Keratinocyte (primary cell): ENCODE data around the gene MRPS18B. TPM values are rescaled to one million over a fixed set of nuclear protein-coding genes. Genes with fewer than 3 reads are reported as not detected.

Experiments used
- DNase-seq: peaks from one replicate; pipeline ENCODE4 v3.0.0-alpha.2; 2011; ENCODE audit warnings: low read depth, missing footprints, low spot score
- FAIRE-seq: peaks from 2 replicates; lab custom pipeline; 2011; peaks lifted over from hg19 to GRCh38; lab: Jason Lieb, UNC
- H2AFZ ChIP-seq: 2 replicates; pipeline ENCODE4 v1.6.0; 2012; ENCODE audit warnings: low read length, control low read depth, inconsistent platforms; ENCODE audit not compliant: control insufficient read depth
- H3K27ac ChIP-seq: 2 replicates; pipeline ENCODE4 v1.5.1; 2011; ENCODE audit warnings: low read length; ENCODE audit not compliant: control insufficient read depth, insufficient read depth
- H3K27me3 ChIP-seq: 3 replicates; pipeline ENCODE4 v1.6.0; 2011; ENCODE audit warnings: low read length; ENCODE audit not compliant: control insufficient read depth, insufficient read depth; ENCODE audit errors: extremely low read depth
- H3K36me3 ChIP-seq, 2 experiments: 2 replicates in 1 of 2; 3 replicates in 1 of 2; pipeline ENCODE4 v1.5.1; 2011; ENCODE audit warnings: low read length in 2 of 2, mild to moderate bottlenecking in 1 of 2; ENCODE audit not compliant: control insufficient read depth in 2 of 2, insufficient read depth in 2 of 2; ENCODE audit errors: extremely low read depth in 1 of 2
- H3K4me1 ChIP-seq: 3 replicates; pipeline ENCODE4 v1.5.1; 2011; ENCODE audit warnings: low read length; ENCODE audit not compliant: control insufficient read depth, insufficient read depth; ENCODE audit errors: extremely low read depth
- H3K4me2 ChIP-seq: 3 replicates; pipeline ENCODE4 v1.6.0; 2011; ENCODE audit warnings: low read depth, low read length; ENCODE audit not compliant: control insufficient read depth, insufficient read depth; ENCODE audit errors: extremely low read depth
- H3K4me3 ChIP-seq, 3 experiments: fragments of 200-600 bp in 1 of 3; sonication (generic) in 1 of 3; 2 replicates in 2 of 3; 3 replicates in 1 of 3; pipeline ENCODE4 v1.5.1; 2011 to 2016; ENCODE audit warnings: low read length in 3 of 3, mild to moderate bottlenecking in 3 of 3, control low read depth in 2 of 3, inconsistent platforms in 1 of 3, low read depth in 1 of 3, mixed read lengths in 1 of 3, mixed run types in 1 of 3, moderate library complexity in 1 of 3; ENCODE audit not compliant: control insufficient read depth in 2 of 3, insufficient read depth in 2 of 3; ENCODE audit errors: extremely low read depth in 1 of 3
- H3K79me2 ChIP-seq: 2 replicates; pipeline ENCODE4 v1.6.0; 2012; ENCODE audit warnings: low read length; ENCODE audit not compliant: control insufficient read depth, insufficient read depth
- H3K9ac ChIP-seq: 3 replicates; pipeline ENCODE4 v1.6.0; 2011; ENCODE audit warnings: low read length; ENCODE audit not compliant: control insufficient read depth, insufficient read depth; ENCODE audit errors: extremely low read depth
- H3K9me1 ChIP-seq: 3 replicates; pipeline ENCODE4 v1.6.0; 2011; ENCODE audit warnings: low read length; ENCODE audit not compliant: control insufficient read depth, insufficient read depth; ENCODE audit errors: extremely low read depth
- H3K9me3 ChIP-seq: 2 replicates; pipeline ENCODE4 v1.5.1; 2012; ENCODE audit warnings: low read depth, low read length; ENCODE audit not compliant: control insufficient read depth
- H4K20me1 ChIP-seq: 3 replicates; pipeline ENCODE4 v1.6.0; 2011; ENCODE audit warnings: low read length; ENCODE audit not compliant: control insufficient read depth, insufficient read depth; ENCODE audit errors: extremely low read depth
- CTCF ChIP-seq, 3 experiments: IDR thresholded peaks in 1 of 3; conservative IDR thresholded peaks in 1 of 3; optimal IDR thresholded peaks in 1 of 3; 2 replicates in 2 of 3; 3 replicates in 1 of 3; pipeline versions ENCODE3 to v1.5.1; 2011; ENCODE audit warnings: low read length in 3 of 3, mild to moderate bottlenecking in 3 of 3, moderate library complexity in 2 of 3, control low read depth in 1 of 3, inconsistent platforms in 1 of 3; ENCODE audit not compliant: insufficient read depth in 2 of 3; ENCODE audit errors: extremely low read depth in 1 of 3
- EZH2 ChIP-seq: IDR thresholded peaks from one replicate; pipeline ENCODE4 v1.6.1; 2012; ENCODE audit warnings: inconsistent platforms, mild to moderate bottlenecking, low read length, moderate library complexity
- dilution Hi-C: fragments of 300-500 bp; cut with MboI; formaldehyde crosslinking; loops from one replicate; pipeline ENCODE4 v1.7.0; 2020; ENCODE audit warnings: low sequenced_read_pairs; ENCODE audit not compliant: extremely low pct_ligation_motif_present
- polyA plus RNA-seq, 5 experiments: library from polyadenylated mRNA; depleted of rRNA in 3 of 5; stranded (reverse) in 3 of 5; stranded (forward) in 1 of 5; unstranded in 1 of 5; fragments of >200 nt; gene quantifications; 1 replicate in 1 of 5; 2 replicates in 3 of 5; 3 replicates in 1 of 5; pipeline versions ENCODE4 v1.2.1 to v1.2.3, GENCODE V29; 2011 to 2012; ENCODE audit warnings: missing spikeins in 2 of 5, low read depth in 1 of 5, low replicate concordance in 1 of 5

Gene MRPS18B
- polyA plus RNA-seq, 1 donor (not counting 4 experiments of a cell fraction or from before 2014, with no cell fraction given), result 55.0 TPM

GRCh38 chr6:30641048-30641447, 23.4 kb downstream of the MRPS18B start:
- Histone ChIP-seq H3K79me2 (no peaks in the 10 kb centered on the region), H3K9me3 (no peaks in the 10 kb centered on the region), H4K20me1 (no peaks in the 10 kb centered on the region), H3K27me3 (no peaks in the 10 kb centered on the region), H3K4me2 (no peak overlapping the region), H3K9ac (no peak overlapping the region), H3K4me1 (no peaks in the 10 kb centered on the region), H3K9me1 (peaks cover 2% of the 10 kb centered on the region), H2AFZ (no peak overlapping the region), H3K27ac (no peak overlapping the region), H3K36me3 (peaks cover 13 to 21% of the 10 kb centered on the region in 2 experiments), H3K4me3 (no peak overlapping the region)
- TF ChIP-seq EZH2, result no peak
- no peak for TF ChIP-seq CTCF (optimal IDR thresholded peaks at IDR 0.05 in 1 of 3, IDR thresholded peaks at IDR 0.05 in 1 of 3, conservative IDR thresholded peaks at IDR 0.05 in 1 of 3; ENCODE audit: extremely low read depth in 1 of 3, insufficient read depth in 2 of 3, low read length in 3 of 3)
- dilution Hi-C loops, result no loop called here
- FAIRE-seq (no peak), DNase-seq (no peak)

GRCh38 chr6:30643656-30644055, 26.0 kb downstream of the MRPS18B start:
- Histone ChIP-seq H3K4me3 (no peak overlapping the region), H3K4me2 (no peak overlapping the region), H3K9me3 (no peaks in the 10 kb centered on the region), H3K27ac (no peak overlapping the region), H3K36me3 (peaks cover 13 to 21% of the 10 kb centered on the region in 2 experiments), H4K20me1 (no peaks in the 10 kb centered on the region), H2AFZ (no peak overlapping the region), H3K79me2 (peaks cover 12% of the 10 kb centered on the region), H3K9me1 (peaks cover 2% of the 10 kb centered on the region), H3K9ac (no peak overlapping the region), H3K4me1 (peaks cover 12% of the 10 kb centered on the region), H3K27me3 (no peaks in the 10 kb centered on the region)
- no peak for DNase-seq
- dilution Hi-C loops, result no loop called here
- FAIRE-seq, result no peak
- no peak for TF ChIP-seq CTCF (optimal IDR thresholded peaks at IDR 0.05 in 1 of 3, IDR thresholded peaks at IDR 0.05 in 1 of 3, conservative IDR thresholded peaks at IDR 0.05 in 1 of 3; ENCODE audit: extremely low read depth in 1 of 3, insufficient read depth in 2 of 3, low read length in 3 of 3)
- no peak for TF ChIP-seq EZH2
